GM19397 (cell line): Measurements from ENCODE around the gene CBLB.

Experiments used
- ATAC-seq: cut with Tn5 transposase; IDR thresholded peaks from one replicate; pipeline ENCODE4 v1.9.1; 2021; ENCODE audit warnings: mild to moderate bottlenecking, moderate library complexity; ENCODE audit not compliant: unreplicated experiment

CBLB gene

DNA sequence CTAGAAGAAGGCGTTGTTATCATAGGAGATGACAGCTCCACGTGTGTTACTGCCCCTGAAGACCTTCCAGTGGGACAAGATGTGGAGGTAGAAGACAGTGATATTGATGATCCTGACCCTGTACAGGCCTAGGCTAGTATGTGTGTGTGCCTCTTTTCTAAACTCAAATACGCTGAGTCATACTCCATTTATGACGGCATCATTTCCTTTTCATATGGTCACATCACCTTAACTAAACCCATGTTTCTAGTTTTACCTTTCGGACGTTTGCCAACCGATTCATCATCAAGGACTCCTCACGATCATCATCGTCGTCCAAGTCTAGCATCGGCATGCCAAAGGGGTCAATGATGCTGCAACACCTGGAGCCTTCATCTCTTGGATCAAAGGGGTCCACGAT lies 149.0 kb downstream of the CBLB start:
- no peak for ATAC-seq

DNA sequence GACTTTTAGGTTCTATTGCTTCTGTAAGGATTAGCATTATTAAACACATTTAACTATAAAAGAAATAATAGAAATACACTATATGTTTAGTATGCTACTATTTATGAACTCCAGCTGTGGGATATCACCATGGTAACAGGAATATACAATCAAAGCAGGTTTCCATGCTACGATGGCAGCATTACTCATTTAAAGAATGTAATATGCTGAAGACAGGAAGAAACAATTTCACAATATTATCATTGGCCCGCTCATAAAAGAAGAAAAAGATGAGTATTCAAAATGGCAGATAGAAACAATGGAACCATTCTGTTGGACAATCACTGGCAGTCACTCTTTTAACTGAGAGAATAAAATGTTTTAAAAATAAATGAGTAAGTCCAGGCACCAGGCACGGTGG lies 153.4 kb downstream of the CBLB start:
- ATAC-seq = no peak

- no peak for ATAC-seq
Observed at GRCh38 chr3:105714453-105714852, 154.4 kb downstream of the CBLB start.

- ATAC-seq = no peak
Observed at GRCh38 chr3:105708980-105709379, 159.8 kb downstream of the CBLB start.

GRCh38 chr3:105707009-105707408 lies 161.8 kb downstream of the CBLB start:
- ATAC-seq = no peak

- ATAC-seq = no peak
Observed at GRCh38 chr3:105704726-105705410, 163.9 kb downstream of the CBLB start.

- no peak for ATAC-seq
Observed at GRCh38 chr3:105700575-105700974, 168.2 kb downstream of the CBLB start.

- ATAC-seq = no peak
Observed at GRCh38 chr3:105691633-105692032, 177.2 kb downstream of the CBLB start.

DNA sequence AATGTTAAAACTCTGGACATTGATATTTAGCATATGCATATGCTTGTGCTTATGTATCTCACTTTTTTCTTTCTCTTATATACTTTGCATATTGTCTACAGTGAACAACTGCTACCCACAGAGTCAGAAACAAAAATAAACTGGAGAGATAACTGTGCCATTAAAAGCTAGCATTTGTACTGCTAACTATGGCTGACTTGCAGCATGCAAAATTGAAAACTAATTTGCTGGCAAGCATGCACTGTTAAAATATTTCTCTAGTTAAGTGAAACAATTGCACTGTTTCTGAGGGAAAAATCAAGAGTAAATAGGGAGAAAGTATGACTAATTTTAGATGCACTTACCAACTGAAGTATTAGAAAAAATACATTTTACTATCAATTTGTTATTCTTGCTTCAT lies 177.8 kb downstream of the CBLB start:
- no peak for ATAC-seq

DNA sequence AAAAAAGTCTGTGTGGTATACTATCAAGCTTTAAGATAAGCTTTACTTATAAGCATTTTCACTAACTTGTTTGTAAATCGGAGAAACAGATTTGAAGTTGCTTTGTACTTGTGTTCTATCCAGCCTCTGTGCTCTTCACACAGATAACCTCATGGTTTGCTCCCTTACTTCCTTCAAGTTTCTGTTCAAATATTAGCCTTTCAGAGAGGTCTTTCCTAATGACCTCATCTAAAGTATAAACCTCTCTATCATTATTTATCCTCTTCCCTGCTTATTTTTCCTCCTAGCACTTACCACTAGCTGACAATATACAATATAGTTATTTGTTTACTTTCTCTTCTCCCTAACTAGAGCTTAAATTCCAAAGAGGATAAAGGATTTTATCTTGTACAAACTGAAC lies 180.0 kb downstream of the CBLB start:
- no peak for ATAC-seq

DNA sequence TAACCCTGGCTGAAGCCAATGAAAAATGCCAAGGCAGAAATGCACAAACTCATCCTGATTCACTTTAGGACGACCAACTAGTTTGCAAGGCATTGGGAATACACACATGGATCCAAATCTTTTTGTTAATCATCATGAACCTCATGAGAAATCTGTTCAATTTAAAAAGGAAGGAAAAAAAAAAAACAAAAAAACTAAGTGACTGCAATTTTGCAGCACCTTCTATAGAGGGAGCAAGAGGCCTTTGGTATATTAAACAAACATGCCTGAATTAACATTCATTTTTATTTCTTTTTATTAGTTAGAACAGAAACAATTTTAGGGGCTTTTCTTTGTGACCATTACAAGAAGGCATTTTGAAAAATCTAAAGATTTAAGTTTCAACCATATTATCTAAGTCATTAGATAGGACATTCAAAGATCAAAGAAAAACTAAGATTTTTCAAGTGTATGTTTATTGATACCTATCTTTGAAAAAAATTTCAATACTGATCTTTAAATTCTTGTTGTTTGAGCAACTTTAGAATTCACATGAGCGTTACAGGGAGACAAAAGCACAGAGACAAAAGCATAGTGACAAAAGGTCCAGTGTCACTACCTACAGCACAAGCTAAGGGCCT lies 182.4 kb downstream of the CBLB start:
- ATAC-seq = no peak

DNA sequence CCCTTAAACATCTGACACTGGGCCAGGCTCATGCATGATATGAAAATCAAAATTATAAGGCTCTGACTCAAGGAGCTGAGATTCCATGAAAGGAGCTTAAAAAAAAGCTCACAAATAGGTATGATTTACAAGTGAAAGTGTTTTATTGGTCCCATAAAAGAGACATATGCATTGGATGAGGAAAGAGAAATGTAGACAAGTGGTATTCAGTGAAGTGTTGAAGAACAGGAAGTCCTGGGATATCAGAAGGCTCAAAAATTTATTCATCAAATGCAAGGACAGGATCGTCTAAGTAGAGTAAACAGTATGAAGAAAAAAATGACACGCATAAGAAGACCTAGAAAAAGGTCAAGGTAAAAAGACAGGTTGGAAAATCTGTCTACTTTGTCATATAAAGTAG lies 188.9 kb downstream of the CBLB start:
- no peak for ATAC-seq

GRCh38 chr3:105678017-105678416 lies 190.8 kb downstream of the CBLB start:
- no peak for ATAC-seq

DNA sequence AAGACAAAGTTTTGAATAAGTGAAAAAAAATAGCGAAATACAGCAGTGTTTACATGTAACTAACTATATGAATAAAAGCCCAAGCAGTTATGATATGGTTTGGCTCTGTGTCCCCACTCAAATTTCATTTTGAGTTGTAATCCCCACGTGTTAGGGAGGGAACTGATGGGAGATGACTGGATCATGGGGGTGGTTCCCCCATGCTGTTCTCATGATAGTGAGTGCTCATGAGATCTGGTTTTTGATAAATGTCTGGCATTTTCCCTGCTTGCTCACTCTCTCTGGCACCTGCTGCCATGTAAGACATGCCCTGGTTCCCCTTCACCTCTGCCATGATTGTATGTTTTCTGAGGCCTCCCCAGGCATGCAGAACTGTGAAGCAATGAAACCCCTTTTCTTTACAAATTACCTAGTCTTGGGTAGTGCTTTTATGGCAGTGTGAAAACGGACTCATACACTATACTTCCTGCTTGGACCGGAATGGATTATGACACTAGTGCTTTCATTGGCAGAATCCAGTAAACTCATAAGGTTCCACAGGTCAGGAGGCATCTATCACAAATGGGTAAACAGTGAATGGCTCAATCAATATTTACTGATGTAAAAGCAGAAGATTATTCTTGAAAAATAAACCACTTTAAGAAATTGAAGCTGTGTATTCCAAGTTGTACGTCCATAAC lies 192.1 kb downstream of the CBLB start:
- no peak for ATAC-seq

- ATAC-seq = no peak
Observed at GRCh38 chr3:105674437-105675065, 194.3 kb downstream of the CBLB start.

GRCh38 chr3:105672996-105673395 lies 195.8 kb downstream of the CBLB start:
- no peak for ATAC-seq

DNA sequence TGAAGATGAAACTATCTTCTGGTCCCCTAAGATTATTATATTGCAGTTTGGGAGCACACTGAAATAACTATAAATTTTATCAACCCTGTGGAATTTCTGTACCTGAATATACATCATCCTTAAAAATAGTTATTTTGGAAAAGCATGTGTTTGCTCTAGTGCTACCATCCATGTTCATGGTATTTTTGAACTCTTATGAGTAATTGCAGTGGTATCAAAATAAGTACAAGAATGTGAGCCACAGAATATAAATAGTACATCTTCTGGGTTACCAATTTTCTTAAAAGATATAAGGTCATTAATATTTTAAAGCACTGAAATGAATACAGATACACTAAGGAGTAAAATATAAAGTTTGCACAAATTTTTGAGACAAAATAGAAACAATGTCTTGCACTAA lies 206.5 kb downstream of the CBLB start:
- ATAC-seq = no peak

DNA sequence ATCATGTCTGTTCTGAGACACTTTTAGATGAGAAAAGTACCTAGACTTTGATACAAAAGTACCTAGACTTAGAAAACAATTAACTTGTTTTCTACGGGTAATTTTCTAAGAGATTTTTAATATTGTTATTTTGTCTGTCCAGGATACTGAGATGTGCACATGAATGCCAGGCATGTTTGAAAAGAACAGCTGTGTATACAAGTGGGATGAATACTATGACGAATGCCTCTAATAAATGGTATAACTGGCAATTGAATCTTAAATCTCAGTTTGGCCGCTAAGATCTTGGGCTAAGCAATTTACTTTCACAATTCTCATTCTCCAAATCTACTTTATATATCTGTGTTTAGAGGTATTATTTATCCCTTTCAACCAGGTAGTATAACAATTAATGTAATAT lies 207.4 kb downstream of the CBLB start:
- ATAC-seq = no peak

- ATAC-seq = no peak
Observed at GRCh38 chr3:105656651-105657504, 211.9 kb downstream of the CBLB start.

- no peak for ATAC-seq
Observed at GRCh38 chr3:105653868-105654267, 214.9 kb downstream of the CBLB start.

DNA sequence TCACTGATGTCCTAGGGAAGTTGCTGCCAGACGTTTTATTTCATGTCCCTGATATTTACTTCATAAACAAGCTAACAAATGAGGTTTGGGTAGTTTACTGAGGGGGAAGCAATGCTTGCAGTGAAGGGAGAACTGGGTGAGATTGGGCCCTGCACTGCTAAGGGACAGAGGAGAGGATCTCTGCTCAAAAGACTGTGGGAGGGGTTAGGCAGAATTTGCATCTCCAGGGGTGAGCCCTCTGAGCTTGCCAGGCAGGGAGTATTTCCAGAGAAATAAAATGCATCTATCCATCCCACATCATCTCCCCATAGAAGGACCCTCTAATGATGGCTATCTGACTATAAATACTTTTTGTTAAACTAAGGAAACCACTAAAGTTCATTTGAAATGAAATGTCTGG lies 215.6 kb downstream of the CBLB start:
- no peak for ATAC-seq
